ENCODE measurements around the gene ATP6V1G2.
"Not testable (repeated sequence)": the region's sequence is repeated elsewhere in the genome, so short reads cannot be mapped to it uniquely, and the experiment has no call there.

Gene ATP6V1G2

DNA sequence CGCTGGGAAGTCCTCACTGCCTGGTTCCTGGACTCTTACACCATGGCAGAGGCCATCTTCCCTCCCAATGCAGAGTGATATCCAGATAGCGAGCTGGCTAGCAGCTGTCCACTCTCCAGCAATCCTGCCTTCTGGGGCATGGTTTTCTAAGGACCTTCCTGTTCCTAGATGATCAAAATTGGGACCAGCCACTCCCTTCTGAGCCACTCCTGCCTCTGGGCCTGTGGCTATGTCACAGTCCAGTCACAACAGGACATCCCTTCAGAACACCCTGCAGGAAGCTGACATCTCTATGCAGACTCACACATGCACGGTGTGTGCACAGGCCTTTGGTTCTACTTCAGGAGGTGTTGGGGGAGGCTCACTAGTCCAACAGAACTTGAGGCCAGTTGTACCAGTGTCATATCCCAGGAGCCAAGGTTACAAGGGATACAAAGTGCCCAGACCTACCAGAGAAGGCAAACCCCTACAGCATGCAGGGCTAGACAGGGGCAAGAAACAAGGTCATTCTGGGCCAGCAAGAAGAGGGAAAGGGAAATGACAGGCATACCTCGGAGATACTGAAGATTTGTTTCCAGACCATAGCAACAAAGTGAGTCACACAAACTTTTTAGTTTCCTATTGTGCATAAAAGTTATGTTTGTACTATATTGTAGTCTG is 20.3 kb downstream of the ATP6V1G2 start:
- no peak for DNase-seq (ENCODE audit: low read depth)
- TF ChIP-seq, protein P1, sequence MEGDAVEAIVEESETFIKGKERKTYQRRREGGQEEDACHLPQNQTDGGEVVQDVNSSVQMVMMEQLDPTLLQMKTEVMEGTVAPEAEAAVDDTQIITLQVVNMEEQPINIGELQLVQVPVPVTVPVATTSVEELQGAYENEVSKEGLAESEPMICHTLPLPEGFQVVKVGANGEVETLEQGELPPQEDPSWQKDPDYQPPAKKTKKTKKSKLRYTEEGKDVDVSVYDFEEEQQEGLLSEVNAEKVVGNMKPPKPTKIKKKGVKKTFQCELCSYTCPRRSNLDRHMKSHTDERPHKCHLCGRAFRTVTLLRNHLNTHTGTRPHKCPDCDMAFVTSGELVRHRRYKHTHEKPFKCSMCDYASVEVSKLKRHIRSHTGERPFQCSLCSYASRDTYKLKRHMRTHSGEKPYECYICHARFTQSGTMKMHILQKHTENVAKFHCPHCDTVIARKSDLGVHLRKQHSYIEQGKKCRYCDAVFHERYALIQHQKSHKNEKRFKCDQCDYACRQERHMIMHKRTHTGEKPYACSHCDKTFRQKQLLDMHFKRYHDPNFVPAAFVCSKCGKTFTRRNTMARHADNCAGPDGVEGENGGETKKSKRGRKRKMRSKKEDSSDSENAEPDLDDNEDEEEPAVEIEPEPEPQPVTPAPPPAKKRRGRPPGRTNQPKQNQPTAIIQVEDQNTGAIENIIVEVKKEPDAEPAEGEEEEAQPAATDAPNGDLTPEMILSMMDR (conservative IDR thresholded peaks at IDR 0.05; ENCODE audit: low read depth, low read length): no peak
- no peak overlapping the region for H3K4me3 ChIP-seq (ENCODE audit: low read length)

DNA sequence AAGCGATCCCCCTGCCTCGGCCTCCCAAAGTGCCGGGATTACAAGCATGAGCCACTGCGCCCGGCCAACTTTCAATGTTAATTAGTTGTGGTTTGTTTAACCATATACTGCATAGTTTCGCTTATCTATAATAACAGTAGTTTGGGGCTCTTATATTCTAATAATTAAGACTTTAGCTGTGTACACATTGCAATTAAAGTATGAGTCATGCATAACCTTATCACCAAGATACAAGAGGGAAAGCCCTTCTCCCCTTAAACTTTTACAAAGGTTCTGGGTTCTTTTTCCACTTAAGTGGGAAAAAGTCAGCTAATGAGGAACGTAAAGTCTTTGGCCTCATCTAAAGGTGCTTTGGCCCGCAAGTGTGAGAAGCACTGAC is 20.9 kb downstream of the ATP6V1G2 start:
- TF ChIP-seq, protein P1 (conservative IDR thresholded peaks at IDR 0.05; ENCODE audit: low read depth, low read length): no peak

DNA sequence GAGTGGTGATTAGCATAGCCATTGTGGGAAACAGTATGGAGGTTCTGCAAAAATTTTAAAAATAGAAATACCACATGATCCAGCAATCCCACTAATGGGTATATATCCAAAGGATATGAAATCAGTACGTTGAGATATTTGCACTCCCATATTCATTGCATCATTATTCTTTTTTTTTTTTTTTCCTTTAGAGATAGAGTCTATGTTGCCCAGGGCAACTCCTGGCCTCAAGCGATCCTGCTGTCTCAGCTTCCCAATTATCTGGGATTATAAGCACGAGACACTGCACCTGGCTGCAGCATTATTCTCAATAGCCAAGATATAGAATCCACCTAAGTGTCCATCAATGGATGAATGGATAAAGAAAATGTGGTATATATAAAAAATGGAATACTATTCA is 24.6 kb downstream of the ATP6V1G2 start:
- no peak for DNase-seq (ENCODE audit: low read depth)
- TF ChIP-seq, protein P1 (conservative IDR thresholded peaks at IDR 0.05; ENCODE audit: low read depth, low read length): no peak
- no peak overlapping the region for H3K4me3 ChIP-seq (ENCODE audit: low read length)

More for the DNA sequence above, 20.9 kb downstream of the ATP6V1G2 start:
- no peak overlapping the region for H3K4me3 ChIP-seq (ENCODE audit: low read length)
- no peak for DNase-seq (ENCODE audit: low read depth)

DNA sequence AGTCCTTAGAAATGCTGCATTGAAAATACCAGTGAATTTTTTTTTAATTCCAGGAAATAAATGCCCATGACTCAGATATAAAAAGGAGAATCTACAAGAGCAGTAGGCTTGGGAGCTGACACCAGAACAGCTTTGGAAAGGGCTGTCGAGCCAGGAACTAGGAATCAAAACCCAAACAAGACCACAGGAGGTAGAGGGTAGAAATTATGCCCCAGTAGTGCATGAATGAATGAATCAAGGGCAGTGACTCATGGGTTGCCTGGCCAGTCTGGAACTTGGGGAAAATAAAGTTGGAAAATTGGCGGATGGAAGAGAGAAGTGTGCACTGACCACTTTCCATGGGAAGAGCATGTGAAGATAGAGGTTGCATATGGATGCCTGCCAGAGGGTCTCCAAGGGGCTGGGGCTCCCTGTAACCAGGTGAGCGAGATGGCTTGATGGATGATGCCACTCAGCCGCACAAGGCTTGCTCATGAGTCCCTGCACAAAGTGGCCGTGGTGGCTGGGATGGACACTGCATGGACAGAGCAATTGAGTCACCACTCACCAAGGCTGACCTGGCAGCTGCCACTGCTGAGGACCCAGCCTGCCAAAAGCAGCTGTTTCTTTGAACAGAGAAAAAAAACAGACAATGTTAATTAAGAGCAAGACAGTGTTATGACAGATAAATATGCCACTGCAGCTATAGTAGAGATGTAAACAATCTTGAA is 32.8 kb downstream of the ATP6V1G2 start:
- H3K4me3 ChIP-seq (ENCODE audit: low read length): no peak overlapping the region
- DNase-seq (ENCODE audit: low read depth): no peak
- TF ChIP-seq, protein P1 (conservative IDR thresholded peaks at IDR 0.05; ENCODE audit: low read depth, low read length): no peak

DNA sequence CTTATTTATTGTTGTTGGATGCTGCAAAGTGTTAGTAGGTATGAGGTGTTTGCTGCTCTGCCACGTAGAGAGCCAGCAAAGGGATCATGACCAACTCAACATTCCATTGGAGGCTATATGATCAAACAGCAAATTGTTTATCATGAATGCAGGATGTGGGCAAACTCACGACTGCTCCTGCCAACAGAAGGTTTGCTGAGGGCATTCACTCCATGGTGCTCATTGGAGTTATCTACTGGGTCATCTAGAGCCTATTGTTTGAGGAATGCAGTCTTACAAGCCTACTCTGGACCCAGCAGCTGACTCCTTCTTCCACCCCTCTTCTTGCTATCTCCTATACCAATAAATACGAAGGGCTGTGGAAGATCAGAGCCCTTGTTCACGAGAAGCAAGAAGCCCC is 36.4 kb downstream of the ATP6V1G2 start:
- TF ChIP-seq, protein P1 (conservative IDR thresholded peaks at IDR 0.05; ENCODE audit: low read depth, low read length): no peak
- DNase-seq (ENCODE audit: low read depth): no peak
- no peak overlapping the region for H3K4me3 ChIP-seq (ENCODE audit: low read length)

DNA sequence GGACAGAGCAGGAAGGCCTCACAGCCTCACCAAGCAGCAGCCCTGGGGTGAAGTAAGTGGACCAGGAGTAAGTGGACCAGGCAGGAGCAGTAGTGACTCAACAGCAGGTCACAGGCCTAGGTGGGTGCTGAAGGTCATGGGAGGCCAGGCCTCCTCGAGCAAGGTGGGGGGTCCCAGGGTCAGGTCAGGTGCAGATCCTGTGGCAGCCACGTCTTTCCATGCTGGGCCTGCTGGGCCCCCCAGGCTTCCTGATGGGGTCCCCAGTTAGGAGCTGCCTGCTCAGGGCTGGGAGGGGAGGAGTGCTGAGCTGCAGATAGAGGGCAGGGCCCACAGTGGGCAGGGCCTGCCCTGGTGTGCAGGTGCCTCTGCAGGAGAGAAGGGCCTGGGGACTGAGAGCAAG is 37.4 kb downstream of the ATP6V1G2 start:
- not testable (repeated sequence) for H3K4me3 ChIP-seq (ENCODE audit: low read length); DNase-seq (ENCODE audit: low read depth)

DNA sequence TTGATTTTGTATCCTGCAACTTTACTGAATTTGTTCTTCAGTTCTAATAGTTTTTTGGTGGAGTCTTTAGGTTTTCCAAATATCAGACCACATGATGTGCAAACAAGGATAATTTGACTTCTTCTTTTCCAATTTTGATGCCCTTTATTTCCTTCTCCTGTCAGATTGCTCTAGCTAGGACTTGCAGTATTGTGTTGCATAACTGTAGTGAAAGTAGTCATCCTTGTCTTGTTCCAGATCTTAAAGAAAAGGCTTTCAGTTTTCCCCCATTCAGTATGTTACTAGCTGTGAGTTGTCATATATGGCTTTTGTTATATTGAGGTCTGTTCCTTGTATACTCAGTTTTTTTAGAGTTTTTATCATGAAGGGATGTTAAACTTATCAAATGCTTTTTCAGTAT is 43.8 kb downstream of the ATP6V1G2 start:
- no peak for DNase-seq (ENCODE audit: low read depth)
- no peak overlapping the region for H3K4me3 ChIP-seq (ENCODE audit: low read length)
- TF ChIP-seq, protein P1 (conservative IDR thresholded peaks at IDR 0.05; ENCODE audit: low read depth, low read length): no peak

DNA sequence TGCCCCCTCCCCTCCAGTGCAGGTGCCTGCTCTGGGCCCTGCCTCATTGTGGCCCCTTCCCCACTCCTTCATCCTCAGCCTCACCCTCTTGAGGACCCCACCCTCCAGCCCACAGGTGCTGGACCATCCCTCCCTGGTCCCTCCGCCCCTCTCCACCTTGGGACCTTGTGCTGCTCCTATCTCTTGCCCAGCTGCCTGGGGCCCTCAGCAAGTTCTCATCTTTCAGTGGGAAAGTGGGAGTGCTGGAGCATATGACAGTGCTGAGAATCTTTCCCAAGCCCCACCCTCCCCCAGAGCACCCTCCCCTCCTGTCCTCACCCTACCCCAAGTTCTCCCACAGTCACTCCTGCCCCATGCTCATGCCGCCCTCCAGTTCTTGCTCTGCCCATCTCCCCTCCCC is 46.8 kb downstream of the ATP6V1G2 start:
- not testable (repeated sequence) for DNase-seq (ENCODE audit: low read depth); H3K4me3 ChIP-seq (ENCODE audit: low read length)
